ENCODE measurements around the gene RTL10.

The RTL10 gene

GRCh38 chr22:19809741-19810140, 44.9 kb downstream of the RTL10 start:
- H3K4me3 ChIP-seq (ENCODE audit: low read depth, low read length) = no peak overlapping the region
- DNase-seq (ENCODE audit: low read depth) = no peak
- TF ChIP-seq CTCF (IDR thresholded peaks at IDR 0.05; ENCODE audit: low read depth, low read length, missing control alignments) = no peak

- DNase-seq (ENCODE audit: low read depth) = no peak
- no peak for TF ChIP-seq CTCF (IDR thresholded peaks at IDR 0.05; ENCODE audit: low read depth, low read length, missing control alignments)
- H3K4me3 ChIP-seq (ENCODE audit: low read depth, low read length) = no peak overlapping the region
Measured at GRCh38 chr22:19808873-19809478, 45.7 kb downstream of the RTL10 start.

- no peak overlapping the region for H3K4me3 ChIP-seq (ENCODE audit: low read depth, low read length)
- no peak for TF ChIP-seq CTCF (IDR thresholded peaks at IDR 0.05; ENCODE audit: low read depth, low read length, missing control alignments)
- DNase-seq (ENCODE audit: low read depth) = no peak
Measured at GRCh38 chr22:19807914-19808872, 46.5 kb downstream of the RTL10 start.

GRCh38 chr22:19807161-19807913, 47.3 kb downstream of the RTL10 start:
- DNase-seq (ENCODE audit: low read depth) = no peak
- no peak for TF ChIP-seq CTCF (IDR thresholded peaks at IDR 0.05; ENCODE audit: low read depth, low read length, missing control alignments)
- H3K4me3 ChIP-seq (ENCODE audit: low read depth, low read length) = no peak overlapping the region

- H3K4me3 ChIP-seq (ENCODE audit: low read depth, low read length) = no peak overlapping the region
- no peak for TF ChIP-seq CTCF (IDR thresholded peaks at IDR 0.05; ENCODE audit: low read depth, low read length, missing control alignments)
- DNase-seq (ENCODE audit: low read depth) = no peak
Measured at GRCh38 chr22:19806213-19807160, 48.2 kb downstream of the RTL10 start.

- no peak overlapping the region for H3K4me3 ChIP-seq (ENCODE audit: low read depth, low read length)
- TF ChIP-seq CTCF (IDR thresholded peaks at IDR 0.05; ENCODE audit: low read depth, low read length, missing control alignments) = no peak
- no peak for DNase-seq (ENCODE audit: low read depth)
Measured at GRCh38 chr22:19805821-19806212, 48.9 kb downstream of the RTL10 start.
